Measurements from ENCODE around the gene PRKRA.

DNA sequence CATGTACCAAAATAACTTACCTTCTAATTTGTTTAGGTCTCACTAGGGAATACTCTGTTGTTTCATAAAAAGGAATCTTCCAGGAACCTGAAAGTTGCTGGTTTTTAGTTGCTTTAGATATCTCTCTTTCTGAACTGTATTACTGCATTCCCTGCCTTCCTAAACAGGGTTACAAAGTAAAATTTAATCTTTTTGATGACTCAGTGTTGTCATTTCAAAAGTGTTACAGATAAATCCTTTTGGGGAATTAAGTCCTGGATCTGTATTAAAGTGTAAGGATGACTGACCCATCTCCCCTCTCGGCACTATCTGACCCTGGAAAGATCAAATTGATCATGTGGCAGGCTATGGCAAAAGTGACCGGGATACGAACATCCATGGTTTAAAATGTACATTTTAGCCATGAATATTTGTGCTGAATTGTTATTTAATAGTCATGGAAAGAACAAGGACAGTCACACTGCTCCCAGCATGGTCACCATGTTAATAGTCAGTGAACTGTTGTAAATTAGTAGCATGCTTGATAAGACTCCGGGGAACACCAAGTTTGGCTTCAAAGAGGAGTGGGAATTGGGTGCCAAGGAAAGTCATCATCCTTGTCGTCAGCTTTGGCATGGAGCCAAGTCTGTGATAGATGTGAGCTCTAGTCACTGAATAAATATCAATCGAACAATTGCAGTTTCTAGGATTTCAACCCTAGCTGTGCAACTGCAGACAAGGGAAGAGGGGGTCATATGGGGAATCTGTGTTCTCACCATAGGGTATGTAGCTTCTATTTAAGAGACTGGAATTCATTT is 33.5 kb upstream of the PRKRA start:
- TF ChIP-seq CTCF (IDR thresholded peaks at IDR 0.05) (no peak), TAF1 (IDR thresholded peaks at IDR 0.05; ENCODE audit: borderline replicate concordance, low read depth, low read length) (no peak), POLR2AphosphoS5 (IDR thresholded peaks at IDR 0.05; ENCODE audit: low read depth, low read length) (no peak), FOXM1 (IDR thresholded peaks at IDR 0.05; ENCODE audit: low read depth) (no peak), RFX5 (IDR thresholded peaks at IDR 0.05; ENCODE audit: low read length) (no peak), MAX (IDR thresholded peaks at IDR 0.05; ENCODE audit: low read depth) (no peak), GATA2 (CRISPR knock-in tag; IDR thresholded peaks at IDR 0.05) (no peak), REST (IDR thresholded peaks at IDR 0.05; ENCODE audit: low read depth, low read length) (no peak), SMC3 (IDR thresholded peaks at IDR 0.05; ENCODE audit: low read depth, low read length) (no peak), EZH2phosphoT487 (IDR thresholded peaks at IDR 0.05; ENCODE audit: borderline replicate concordance, low read depth) (no peak), JUND (IDR thresholded peaks at IDR 0.05) (no peak), GABPA (IDR thresholded peaks at IDR 0.05; ENCODE audit: low read depth) (no peak), CHD2 (IDR thresholded peaks at IDR 0.05; ENCODE audit: low read length, partially characterized antibody) (no peak)

Data from SK-N-SH (cell line).